Measurements from ENCODE around the gene MGLL.

Gene MGLL

GRCh38 chr3:127751782-127752181 is 70.5 kb downstream of the MGLL start:
- no peak for DNase-seq

- DNase-seq: no peak
Measured at GRCh38 chr3:127751163-127751621, 71.1 kb downstream of the MGLL start.

- DNase-seq: no peak
Measured at GRCh38 chr3:127750226-127751031, 71.9 kb downstream of the MGLL start.

- no peak for DNase-seq
Measured at GRCh38 chr3:127749787-127750225, 72.5 kb downstream of the MGLL start.

DNA sequence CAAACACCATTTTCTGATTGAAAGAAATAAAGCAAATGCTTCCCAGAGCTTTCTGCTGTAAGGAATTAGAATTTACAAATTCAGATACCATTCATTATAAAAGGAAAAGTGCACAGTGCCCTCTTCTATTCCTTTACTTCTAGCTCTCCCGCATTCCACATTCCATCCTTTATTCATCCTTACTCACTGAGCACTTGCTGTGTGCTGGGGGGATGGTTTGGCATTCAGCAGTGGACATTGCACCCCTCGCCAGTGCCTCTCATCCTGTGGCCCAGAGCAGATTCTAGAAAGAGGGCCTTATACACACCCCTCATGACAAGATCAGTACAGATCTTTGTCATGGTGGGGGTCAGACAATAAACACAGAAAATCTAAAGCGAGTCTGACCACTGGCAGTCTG is 73.0 kb downstream of the MGLL start:
- no peak for DNase-seq

GRCh38 chr3:127748754-127749327 is 73.5 kb downstream of the MGLL start:
- DNase-seq: no peak

GRCh38 chr3:127747751-127748521 is 74.4 kb downstream of the MGLL start:
- no peak for DNase-seq

GRCh38 chr3:127747066-127747465 is 75.2 kb downstream of the MGLL start:
- DNase-seq: no peak

DNA sequence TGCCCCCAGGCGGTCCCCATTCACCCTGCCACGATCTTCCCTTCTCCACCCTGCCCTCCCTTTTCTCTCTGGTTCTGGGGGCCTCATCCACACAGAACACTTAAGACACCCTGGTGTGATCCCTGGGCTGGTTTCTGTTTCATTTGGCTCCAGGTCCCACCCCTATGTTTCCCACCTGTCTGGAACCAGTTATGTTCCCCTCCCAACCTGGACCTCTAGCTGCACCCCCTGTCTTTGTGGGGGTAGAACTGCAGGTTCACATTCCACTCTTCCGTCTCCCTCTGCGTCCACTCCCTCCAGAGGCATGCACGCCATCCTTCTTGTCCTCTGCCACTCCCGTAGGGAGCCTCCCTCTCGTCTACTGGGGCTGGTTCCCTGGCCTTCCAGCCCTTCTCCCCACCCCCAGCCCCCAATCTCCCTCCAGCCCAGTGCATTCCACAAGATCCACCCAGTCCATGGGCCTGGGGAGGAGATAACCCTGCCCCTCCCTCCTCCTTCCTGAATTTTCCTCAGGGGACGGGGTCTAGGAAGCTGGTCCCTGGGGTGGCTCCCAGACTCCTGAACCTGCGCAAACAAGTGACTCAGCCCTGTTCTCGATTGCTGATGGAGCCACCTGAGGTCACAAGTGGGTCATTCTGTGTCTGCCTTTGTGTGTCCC is 75.8 kb downstream of the MGLL start:
- no peak for DNase-seq

- DNase-seq: no peak
Measured at GRCh38 chr3:127745656-127746399, 76.5 kb downstream of the MGLL start.

- no peak for DNase-seq
Measured at GRCh38 chr3:127744875-127745274, 77.4 kb downstream of the MGLL start.

- DNase-seq: no peak
Measured at GRCh38 chr3:127744253-127744815, 78.0 kb downstream of the MGLL start.

- DNase-seq: no peak
Measured at GRCh38 chr3:127743351-127744252, 78.7 kb downstream of the MGLL start.

DNA sequence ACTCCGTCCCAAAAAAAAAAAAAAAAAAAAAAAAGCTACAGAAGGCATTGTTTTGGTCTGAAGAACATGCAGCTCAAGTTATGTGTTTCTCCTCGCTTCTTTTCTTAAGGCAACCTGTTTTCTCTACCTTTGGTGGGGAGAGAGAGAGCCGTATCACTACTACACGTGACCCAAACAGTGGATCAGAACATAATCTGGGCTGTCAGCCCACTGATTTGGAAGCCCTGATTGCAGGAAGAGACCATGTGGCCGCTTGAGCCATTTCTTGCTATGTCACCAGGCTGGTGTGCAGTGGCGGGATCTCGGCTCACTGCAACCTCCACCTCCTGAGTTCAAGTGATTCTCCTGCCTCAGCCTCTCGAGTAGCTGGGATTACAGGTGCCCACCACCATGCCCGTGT is 79.7 kb downstream of the MGLL start:
- no peak for DNase-seq

- DNase-seq: no peak
Measured at GRCh38 chr3:127741690-127742089, 80.6 kb downstream of the MGLL start.

DNA sequence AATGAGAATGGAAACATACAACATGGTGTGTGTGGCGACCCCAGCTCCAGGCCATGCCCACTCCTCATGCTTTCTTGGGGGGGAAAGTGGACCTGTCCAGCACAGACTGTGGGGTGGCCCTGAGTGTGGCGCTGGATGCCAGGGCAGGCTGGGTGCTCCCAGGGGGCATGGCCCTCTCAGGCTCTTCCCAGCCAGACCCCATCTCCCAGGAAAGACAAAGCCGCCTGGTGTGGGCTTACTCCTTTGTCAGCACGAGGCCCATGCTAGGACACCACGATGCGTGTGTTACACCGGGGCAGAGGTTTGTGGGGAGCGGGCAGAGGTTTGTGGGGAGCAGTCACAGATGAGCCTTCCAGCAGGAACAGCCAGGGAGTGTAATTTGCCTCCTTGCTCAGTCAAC is 81.1 kb downstream of the MGLL start:
- DNase-seq: no peak

DNA sequence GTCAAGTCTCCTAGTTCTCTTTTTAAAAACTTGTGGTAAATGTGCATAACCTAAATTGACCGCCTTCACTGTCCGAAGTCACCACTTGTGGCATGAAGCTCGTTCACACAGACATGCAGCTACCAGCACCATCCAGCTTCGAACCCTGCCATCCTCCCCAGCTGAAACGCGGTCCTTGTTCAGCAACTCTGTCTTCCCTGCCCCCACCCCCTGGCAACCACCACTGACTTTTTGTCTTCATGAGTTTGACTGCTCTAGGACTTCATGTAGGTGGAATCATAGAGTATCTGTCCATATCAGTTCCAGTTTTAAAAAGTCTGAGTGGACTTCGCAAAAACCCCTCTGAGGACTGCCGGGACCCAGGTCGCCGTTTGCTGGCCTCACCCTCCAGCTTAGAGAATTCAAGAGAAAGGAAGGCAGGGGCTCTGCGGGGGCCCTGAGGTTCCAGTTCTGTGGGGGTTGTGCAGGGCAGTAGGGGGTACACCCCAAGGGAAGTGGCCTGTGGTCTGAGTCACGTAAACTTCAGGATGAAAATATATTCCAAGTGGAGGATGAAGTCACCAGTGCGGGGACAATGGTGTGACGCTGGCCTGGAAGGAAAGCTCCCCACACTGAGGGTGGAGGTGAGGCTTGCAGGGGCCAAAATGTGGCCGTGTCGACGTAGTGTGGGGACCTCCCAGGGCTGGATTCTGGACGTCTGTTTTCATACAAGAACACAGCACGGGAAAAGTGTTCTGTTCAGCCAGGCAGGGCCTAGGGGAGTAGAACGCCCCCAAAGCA is 82.0 kb downstream of the MGLL start:
- no peak for DNase-seq

GRCh38 chr3:127739347-127740135 is 82.8 kb downstream of the MGLL start:
- no peak for DNase-seq

DNA sequence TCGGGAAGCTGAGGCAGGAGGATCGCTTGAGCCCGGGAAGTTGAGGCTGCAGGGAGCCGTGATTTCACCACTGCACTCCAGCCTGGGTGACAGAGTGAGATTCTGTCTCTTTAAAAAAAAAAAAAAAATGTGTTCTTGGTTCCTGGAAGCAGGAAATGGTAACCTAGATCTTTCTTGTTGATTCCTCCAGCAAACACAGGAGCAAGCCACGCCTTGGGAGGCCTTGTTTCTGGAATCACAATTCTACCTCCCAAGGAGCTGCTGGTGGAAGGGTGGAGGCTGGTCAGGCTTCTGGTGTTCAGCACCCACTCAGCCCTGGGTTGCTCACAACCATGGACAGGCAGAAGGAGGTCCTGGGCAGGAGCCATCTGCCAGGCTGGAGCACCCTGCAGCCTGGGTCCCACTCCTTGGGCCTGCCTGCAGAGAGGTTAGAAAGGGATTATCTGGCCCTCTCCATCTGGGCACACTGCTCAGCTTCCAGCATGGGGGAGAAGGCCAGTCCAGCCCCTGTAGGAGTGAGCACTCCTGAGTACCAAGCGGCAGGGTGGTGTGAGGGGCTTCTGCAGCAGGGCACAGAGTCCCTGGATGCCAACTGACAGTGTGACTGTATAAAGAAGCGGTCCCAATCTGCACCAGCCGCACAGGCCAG is 84.0 kb downstream of the MGLL start:
- no peak for DNase-seq
